Skin of body (tissue), 1 donor: Measurements from ENCODE around the gene TSTD2. TPM values are rescaled to one million over a fixed set of nuclear protein-coding genes. Genes with fewer than 3 reads are reported as not detected.

Source experiments
- total RNA-seq: library from RNA; depleted of rRNA; stranded (reverse); fragments of >200 nt; gene quantifications from one replicate; pipeline ENCODE4 v1.2.3, GENCODE V29; 2014

The TSTD2 gene
- total RNA-seq, 1 donor from 2014 or later, result 17.9 TPM

Other genes with a start within 250 kb of the TSTD2 start
- 4.6 TPM for gene TDRD7, start 221.3 kb downstream of the TSTD2 start, total RNA-seq
- gene TMOD1, start 131.7 kb downstream of the TSTD2 start, total RNA-seq, result 9.3 TPM
- 32.7 TPM for gene NCBP1, start 453 bp upstream of the TSTD2 start, total RNA-seq
- gene XPA, start 64.0 kb upstream of the TSTD2 start, total RNA-seq, result 14.2 TPM
- 3.6 TPM for gene FOXE1, start 219.9 kb upstream of the TSTD2 start, total RNA-seq